Measurements from ENCODE around the gene WDR73. TPM values are rescaled to one million over a fixed set of nuclear protein-coding genes. Genes with fewer than 3 reads are reported as not detected.

WDR73 gene
- total RNA-seq, 2 experiments from 2014 or later: 21.6 to 25.2 TPM

DNA sequence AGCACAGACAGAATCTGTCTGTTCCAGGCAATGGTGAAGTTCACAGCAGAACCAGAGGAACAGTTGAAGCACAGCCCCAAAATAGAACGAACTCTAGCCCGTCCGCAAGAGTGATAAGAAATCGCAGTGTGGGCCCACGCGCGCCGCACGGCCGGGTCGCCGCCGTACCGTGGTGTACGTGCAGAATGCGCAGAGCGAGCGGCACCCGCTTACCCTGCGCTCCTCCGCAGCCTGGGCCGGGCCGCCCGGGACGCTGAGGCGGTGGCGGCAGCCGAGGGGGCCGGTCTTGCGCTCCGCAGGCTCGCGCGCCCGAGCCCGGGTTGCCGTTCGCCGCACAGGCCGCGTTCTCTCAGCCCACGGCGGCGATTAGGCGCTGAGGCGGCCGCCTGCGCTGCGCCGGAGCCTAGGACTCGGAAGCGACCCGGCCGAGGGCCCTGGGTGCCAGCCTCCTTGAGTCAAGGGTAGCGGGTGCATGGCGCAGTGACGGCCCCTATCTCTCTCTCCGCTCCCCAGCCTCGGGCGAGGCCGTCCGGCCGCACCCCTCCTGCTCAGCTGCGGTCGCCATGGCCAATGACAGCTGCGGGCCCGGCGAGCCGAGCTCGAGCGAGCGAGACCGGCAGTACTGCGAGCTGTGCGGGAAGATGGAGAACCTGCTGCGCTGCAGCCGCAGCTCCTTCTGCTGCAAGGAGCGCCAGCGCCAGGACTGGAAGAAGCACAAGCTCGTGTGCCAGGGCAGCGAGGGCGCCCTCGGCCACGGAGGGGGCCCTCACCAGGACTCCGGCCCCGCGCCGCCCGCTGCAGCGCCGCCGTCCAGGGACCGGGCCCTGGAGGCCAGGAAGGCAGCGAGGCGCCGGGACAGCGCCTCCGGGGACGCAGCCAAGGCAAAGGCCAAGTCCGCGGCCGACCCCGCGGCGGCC, 20.5 kb downstream of the WDR73 start:
- ChIA-PET POLR2A (interaction anchor here (0.6 to 1.0 kb wide), 3 partner anchors 20 to 493 kb away, joined by 3 to 4 read pairs (median 4); partner anchors contain the start of gene WDR73), CTCF (interaction anchor here (0.6 to 1.6 kb wide), 3 partner anchors 25 to 102 kb away, joined by 3 to 5 read pairs (median 3); no protein-coding TSS in a partner anchor)

DNA sequence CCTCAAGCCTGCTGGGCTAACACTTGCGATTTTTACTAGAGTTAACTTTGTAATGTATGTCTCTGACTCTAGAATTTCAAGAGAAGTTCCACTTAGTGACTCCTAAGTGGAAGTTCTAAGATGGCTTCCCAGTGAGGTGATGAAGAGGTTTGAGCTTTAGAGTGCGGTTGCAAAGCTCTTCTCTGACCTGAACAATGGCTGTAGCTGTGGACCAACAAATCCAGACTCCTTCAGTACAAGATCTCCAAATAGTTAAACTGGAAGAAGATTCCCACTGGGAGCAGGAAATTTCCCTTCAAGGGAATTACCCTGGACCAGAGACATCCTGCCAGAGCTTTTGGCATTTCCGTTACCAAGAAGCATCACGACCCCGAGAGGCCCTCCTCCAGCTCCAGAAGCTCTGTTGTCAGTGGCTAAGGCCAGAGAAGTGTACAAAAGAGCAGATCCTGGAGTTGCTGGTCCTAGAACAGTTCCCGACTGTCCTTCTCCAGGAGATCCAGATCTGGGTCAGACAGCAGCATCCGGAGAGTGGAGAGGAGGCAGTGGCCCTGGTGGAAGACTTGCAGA, 22.3 kb downstream of the WDR73 start:
- POLR2A ChIA-PET: interaction anchor here (0.7 to 1.6 kb wide), 9 partner anchors 18 to 1646 kb away, joined by 3 to 7 read pairs (median 4); partner anchors contain the start of genes RAMAC, SEC11A and ZSCAN2
- CTCF ChIA-PET: interaction anchor here (0.7 to 2.4 kb wide), 8 partner anchors 10 to 61 kb away, joined by 3 to 8 read pairs (median 4); partner anchors contain the start of gene WDR73

DNA sequence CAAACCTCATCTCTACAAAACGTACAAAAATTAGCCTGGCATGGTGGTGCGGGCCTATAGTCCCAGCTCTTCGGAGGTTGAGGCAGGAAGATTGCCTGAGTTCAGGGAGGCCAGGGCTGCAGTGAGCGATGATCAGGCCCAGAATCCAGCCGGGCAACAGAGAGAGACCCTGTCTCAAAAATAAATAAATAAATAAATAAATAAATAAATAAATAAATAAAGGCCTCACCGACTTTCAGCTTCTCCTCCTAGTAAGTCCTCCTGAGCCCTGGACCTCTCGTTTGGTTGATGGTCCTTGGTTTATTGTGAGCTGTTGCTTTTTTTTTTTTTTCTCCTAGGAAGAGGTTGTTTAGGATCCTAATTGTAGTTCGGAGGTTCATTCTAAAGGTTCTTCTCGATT, 25.1 kb downstream of the WDR73 start:
- CTCF ChIA-PET: interaction anchor here (0.6 to 1.6 kb wide), 3 partner anchors 11 to 57 kb away, joined by 3 to 7 read pairs (median 5); no protein-coding TSS in a partner anchor
- POLR2A ChIA-PET: no interaction called here

DNA sequence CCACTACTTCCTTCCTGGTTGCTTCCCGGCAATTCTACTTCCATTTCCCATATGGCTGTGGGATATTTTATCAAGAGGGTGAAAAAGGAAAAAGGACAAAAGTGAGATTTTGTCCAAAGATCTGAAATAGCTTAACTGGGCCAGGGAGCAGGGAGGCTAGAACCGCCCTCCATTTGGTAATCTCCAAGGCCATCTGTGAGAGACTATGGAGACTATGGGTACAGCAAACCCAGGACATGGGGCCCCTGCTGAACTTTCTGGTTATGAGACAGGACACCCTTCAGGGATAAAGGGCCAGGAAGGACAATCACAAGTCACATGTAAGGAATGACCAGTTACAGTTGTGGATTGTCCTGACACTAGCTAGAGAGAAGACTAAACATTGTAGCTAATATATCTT, 29.0 kb downstream of the WDR73 start:
- POLR2A ChIA-PET: interaction anchor here (1.3 kb wide), 1 partner anchor 20 kb away, joined by 5 read pairs; no protein-coding TSS in a partner anchor
- CTCF ChIA-PET: interaction anchor here (1.0 kb wide), 1 partner anchor 256 kb away, joined by 4 read pairs; no protein-coding TSS in a partner anchor

DNA sequence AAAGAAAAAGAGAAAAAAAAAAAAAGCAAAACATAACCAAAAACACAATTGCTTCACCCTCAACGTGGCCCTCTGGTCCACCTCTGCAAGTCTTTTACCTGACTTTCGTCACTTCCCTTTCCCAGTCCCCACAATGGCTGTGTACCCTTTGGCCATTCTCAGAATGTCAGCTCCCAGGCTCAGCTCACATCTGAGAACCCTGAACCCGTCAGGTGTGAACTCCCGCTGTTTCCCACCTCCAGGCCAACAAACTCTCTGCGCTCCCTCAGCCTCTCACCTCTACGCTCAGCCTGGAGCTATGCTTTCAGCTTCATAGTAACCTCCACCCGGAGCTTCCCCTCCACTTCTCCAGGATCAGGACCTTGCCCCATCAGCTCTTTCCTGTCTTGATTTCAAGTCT, 29.7 kb downstream of the WDR73 start:
- CTCF ChIA-PET: no interaction called here

DNA sequence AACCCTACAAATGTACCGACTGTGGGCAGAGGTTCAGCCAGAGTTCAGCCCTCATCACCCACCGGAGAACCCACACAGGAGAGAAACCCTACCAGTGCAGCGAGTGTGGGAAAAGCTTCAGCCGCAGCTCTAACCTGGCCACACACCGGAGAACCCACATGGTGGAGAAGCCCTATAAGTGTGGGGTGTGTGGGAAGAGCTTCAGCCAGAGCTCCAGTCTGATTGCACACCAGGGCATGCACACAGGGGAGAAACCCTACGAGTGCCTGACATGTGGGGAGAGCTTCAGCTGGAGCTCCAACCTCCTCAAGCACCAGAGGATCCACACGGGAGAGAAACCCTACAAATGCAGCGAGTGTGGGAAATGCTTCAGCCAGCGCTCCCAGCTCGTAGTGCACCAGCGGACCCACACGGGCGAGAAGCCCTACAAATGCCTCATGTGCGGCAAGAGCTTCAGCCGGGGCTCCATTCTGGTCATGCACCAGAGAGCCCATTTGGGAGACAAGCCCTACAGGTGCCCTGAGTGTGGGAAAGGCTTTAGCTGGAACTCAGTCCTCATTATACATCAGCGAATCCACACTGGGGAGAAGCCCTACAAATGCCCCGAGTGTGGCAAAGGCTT, 32.6 kb downstream of the WDR73 start:
- CTCF ChIA-PET: interaction anchor here (0.5 to 1.7 kb wide), 5 partner anchors 10 to 658 kb away, joined by 3 to 8 read pairs (median 3); no protein-coding TSS in a partner anchor
- POLR2A ChIA-PET: interaction anchor here (0.5 to 0.7 kb wide), 2 partner anchors 9 to 139 kb away, joined by 3 to 4 read pairs; no protein-coding TSS in a partner anchor

More for the DNA sequence above, 29.7 kb downstream of the WDR73 start:
- POLR2A ChIA-PET: interaction anchor here (1.3 kb wide), 1 partner anchor 19 kb away, joined by 5 read pairs; no protein-coding TSS in a partner anchor

DNA sequence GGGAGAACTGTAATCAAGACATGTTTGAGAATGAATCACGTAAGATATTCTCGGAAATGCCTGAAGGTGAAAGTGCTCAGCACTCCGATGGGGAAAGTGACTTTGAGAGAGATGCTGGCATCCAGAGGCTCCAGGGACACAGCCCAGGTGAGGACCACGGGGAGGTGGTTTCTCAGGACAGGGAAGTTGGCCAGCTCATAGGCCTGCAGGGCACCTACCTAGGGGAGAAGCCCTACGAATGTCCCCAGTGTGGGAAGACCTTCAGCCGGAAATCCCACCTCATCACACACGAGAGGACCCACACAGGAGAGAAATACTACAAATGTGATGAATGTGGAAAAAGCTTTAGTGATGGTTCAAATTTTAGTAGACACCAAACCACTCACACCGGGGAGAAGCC, 33.5 kb downstream of the WDR73 start:
- CTCF ChIA-PET: interaction anchor here (0.6 to 1.7 kb wide), 2 partner anchors 11 to 658 kb away, joined by 3 to 8 read pairs; no protein-coding TSS in a partner anchor
- POLR2A ChIA-PET: no interaction called here

DNA sequence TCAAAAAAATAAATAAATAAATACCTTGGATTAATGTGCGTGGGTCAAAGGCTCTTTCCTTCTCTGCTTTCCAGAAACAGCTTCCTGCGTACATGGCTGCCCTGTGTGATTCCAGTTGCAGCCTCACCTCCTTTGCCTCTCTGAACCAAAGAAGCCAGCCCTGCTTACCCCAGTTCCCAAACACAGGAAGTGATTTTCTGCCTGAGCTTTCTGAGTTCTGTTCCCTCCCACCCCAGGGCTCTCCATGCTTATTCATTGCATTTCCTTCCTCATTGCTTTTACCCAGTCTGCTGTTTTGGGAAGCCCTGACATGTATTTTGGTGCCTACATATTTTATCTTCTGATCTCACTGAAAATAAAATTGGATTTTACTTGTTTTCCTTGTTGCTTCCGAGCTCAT, 37.8 kb downstream of the WDR73 start:
- CTCF ChIA-PET: interaction anchor here (0.8 kb wide), 1 partner anchor 11 kb away, joined by 3 read pairs; no protein-coding TSS in a partner anchor
- POLR2A ChIA-PET: no interaction called here

DNA sequence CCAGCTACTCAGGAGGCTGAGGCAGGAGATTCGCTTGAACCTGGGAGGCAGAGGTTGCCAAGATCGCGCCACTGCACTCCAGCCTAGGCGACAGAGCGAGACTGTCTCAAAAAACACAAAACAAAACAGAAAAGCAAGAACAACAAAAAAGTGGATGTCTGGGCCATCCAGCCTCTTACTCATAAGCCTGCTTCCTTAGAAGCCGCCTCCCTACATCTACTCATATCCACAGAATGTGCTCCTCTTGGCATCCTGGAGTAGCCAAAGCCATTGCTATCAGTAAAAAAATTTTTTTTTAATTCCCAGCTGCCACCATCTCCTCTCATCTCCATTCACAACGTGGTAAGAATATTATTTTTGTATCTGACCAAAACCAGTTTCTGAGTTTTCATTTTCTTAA, 42.5 kb downstream of the WDR73 start:
- POLR2A ChIA-PET: interaction anchor here (1.0 kb wide), 1 partner anchor 19 kb away, joined by 3 read pairs; no protein-coding TSS in a partner anchor
- CTCF ChIA-PET: no interaction called here

DNA sequence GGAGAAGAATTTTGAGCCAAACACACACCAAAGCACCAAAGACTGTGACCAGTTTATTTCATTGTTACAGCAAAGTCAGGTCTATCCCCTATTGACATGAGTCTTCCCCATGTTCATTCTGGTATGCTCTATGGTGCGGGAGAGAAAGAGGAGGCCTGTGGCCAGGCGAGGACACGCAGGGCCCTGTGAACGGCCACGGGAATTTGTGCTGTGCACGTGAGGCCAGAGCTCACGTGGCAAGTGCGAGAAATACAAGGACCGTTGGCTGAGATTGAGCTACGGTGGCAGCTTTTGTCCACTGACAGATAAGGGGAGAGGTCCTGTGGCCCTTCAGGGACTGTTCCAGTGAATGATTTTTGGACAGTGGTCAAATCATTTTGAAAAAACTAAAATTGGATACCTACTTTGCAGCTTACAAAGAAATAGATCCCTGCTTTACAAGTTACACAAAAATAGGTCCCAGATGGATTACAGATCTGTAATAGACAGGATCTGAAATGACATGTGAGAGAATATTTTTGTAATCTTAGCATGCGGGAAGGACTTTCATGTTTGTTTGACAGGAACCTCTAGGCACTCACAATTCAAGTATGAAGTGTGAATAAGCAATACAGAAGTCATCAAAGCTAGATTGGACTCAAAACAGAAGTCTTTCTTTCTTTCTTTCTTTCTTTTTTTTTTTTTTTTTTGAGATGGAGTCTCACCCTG, 44.1 kb downstream of the WDR73 start:
- POLR2A ChIA-PET: no interaction called here
- CTCF ChIA-PET: interaction anchor here (1.2 kb wide), 1 partner anchor 21 kb away, joined by 3 read pairs; no protein-coding TSS in a partner anchor

DNA sequence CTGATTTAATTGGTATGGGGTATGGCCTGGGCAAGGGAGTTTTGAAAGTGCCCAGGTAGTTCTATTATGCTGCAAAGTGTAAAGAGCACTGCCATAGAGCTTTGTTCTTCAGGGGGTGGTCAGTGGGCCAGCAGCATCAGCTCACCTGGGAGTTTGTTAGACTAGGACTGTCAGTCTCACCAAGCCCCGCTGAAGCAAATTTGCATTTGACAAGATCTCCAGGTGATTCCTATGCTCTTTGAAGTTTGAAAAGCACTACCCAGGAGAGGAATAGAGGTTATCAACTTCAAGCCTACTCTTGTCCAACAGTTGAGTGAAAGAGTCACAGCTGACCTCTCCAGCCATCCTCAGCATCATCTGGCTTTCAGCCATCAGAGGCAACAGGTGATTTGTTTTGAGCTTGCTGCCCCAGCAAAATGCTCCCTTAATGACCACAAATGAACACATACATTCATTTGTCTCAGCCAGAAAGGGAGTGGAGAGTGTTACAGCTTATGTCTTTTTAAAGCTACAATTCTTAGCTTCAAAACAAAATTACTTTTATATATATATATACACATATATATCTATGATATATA, 45.3 kb downstream of the WDR73 start:
- CTCF ChIA-PET: no interaction called here
- POLR2A ChIA-PET: no interaction called here

DNA sequence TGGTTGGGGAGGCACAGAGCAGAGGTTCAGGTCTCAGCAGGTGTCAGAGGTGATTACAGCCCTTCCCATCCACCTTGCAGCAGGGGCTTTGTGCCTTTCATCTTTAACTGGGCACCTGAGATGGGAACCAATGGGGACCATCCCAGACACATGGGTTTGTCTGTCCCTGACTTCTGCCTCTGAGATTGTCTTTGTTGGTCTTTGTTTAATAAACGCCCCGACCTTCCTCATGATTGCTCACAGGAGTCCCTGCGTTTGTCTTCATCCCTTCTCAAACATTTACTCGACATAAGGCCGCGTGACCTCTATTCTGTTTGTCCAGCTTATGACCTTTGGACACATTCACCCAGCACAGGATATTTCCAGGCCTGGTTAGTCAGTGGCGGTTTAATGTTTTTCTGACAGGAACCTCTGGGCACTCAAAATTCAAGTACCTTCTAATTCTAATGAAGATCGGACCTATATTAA, 47.4 kb downstream of the WDR73 start:
- CTCF ChIA-PET: interaction anchor here (0.5 to 0.7 kb wide), 2 partner anchors 55 to 141 kb away, joined by 3 to 4 read pairs; no protein-coding TSS in a partner anchor

DNA sequence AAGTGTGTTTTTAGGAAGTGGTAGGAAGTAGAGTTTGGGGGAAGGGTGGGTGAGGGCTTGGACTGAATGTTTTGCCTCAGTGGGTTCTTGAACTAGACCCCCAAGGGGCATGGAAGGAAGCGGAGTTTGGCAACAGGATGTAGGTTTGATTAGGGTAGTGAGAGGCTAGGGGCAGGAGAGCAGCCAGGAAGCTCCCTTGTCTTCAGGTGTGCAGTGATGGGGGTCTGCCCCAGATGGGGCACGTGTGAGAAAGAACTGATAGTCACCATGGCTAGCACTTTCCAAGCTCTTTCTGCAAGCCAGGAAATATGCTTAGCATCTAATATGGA, 48.6 kb downstream of the WDR73 start:
- ChIA-PET CTCF (interaction anchor here (0.6 to 2.9 kb wide), 10 partner anchors 8 to 444 kb away, joined by 3 to 9 read pairs (median 3); partner anchors contain the start of genes NMB, WDR73 and ZNF592), POLR2A (interaction anchor here (0.5 to 1.6 kb wide), 6 partner anchors 20 to 130 kb away, joined by 3 to 5 read pairs (median 4); partner anchors contain the start of genes SEC11A and WDR73)

More for the DNA sequence above, 47.4 kb downstream of the WDR73 start:
- POLR2A ChIA-PET: no interaction called here

DNA sequence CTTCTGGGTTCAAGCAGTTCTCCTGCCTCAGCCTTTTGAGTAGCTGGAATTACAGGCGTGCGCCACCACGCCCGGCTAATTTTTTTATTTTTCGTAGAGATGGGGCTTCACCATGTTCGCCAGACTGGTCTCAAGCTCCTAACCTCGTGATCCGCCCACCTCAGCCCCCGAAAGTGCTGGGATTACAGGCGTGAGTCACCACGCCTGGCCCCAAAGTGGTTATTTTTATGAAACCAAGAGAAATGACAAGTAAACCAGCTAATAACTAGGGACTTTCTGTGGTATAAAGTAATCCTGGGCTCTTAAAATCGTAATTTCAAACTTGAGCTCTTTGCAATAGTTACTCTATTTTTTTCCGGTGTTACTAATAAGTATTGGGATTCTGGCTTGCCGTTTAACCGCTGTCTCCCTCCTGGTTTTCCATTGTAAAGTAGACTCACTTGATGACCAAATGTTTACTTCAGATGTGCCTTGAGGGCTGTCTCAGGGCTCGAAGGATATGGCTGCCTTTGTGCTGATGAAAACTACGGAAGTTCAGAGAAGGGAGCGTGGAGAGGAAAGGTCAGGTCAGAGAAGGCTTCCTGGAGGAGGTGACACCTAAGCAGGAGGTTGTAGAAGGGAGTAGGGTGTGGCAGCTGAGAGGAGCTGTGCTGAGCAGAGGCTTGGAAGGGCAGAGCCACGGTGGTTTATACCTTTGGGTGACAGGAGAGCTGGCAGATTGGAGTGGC, 49.1 kb downstream of the WDR73 start:
- CTCF ChIA-PET: interaction anchor here (0.8 to 2.9 kb wide), 11 partner anchors 12 to 444 kb away, joined by 3 to 9 read pairs (median 4); partner anchors contain the start of genes NMB, WDR73 and ZNF592
- POLR2A ChIA-PET: interaction anchor here (0.7 to 1.6 kb wide), 8 partner anchors 20 to 156 kb away, joined by 3 to 7 read pairs (median 4); partner anchors contain the start of genes SEC11A and WDR73

DNA sequence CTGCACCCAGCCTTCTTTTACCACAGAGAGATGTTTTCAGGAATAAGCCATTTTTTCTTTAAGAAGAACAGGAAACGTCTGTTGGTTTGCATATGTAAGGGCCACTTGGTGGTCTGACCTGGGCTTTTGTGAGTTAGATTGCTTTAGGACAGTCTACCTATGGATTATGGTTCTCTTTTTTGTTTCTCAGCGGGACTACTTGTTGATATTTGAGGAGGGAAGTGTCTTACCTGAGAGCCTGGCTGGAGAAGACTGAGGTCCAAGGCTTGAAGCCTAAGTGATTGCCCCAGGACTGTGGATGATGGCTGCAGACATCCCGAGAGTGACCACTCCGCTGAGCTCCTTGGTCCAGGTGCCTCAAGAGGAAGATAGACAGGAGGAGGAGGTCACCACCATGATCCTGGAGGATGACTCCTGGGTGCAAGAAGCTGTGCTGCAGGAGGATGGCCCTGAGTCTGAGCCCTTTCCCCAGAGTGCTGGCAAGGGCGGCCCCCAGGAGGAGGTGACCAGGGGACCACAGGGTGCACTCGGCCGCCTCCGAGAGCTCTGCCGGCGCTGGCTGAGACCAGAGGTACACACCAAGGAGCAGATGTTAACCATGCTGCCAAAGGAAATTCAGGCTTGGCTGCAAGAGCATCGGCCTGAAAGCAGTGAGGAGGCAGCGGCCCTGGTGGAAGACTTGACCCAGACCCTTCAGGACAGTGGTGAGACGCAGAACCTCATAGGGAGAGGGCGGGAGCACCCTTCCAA, 50.3 kb downstream of the WDR73 start:
- CTCF ChIA-PET: interaction anchor here (1.4 to 2.9 kb wide), 3 partner anchors 54 to 372 kb away, joined by 4 to 9 read pairs (median 4); partner anchors contain the start of genes NMB and ZNF592

DNA sequence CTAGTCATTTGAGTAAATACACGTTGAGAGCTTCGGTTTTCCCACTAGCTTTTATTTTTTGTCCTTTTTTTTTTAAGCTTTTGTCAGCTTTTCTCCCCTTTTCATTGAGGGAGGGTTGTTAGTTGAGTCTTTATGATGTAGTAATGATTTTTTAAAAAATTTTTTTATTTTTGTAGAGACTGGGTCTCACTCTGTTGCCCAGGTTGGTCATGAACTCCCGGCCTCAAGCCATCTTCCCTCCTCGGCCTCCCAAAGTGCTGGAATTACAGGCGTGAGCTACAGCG, 52.6 kb downstream of the WDR73 start:
- ChIA-PET POLR2A (interaction anchor here (0.5 to 1.1 kb wide), 2 partner anchors 30 to 146 kb away, joined by 4 to 6 read pairs; no protein-coding TSS in a partner anchor), CTCF (interaction anchor here (0.5 to 1.6 kb wide), 7 partner anchors 10 to 57 kb away, joined by 3 to 6 read pairs (median 3); partner anchors contain the start of gene NMB)

More for the DNA sequence above, 50.3 kb downstream of the WDR73 start:
- POLR2A ChIA-PET: no interaction called here

Measured in activated CD8-positive, alpha-beta memory T cell treated with anti-CD3 and anti-CD28 coated beads for 36 hours (primary cell).